OCI-LY1 (cell line): ENCODE data around the gene SOS1.
"Not testable (repeated sequence)": the region's sequence is repeated elsewhere in the genome, so short reads cannot be mapped to it uniquely, and the experiment has no call there.

ENCODE experiments used
- CTCF ChIP-seq: fragments of 200-600 bp; sonication (generic), shearing (Covaris generic); IDR thresholded peaks from 2 replicates; pipeline ENCODE4 v1.5.1; 2017; ENCODE audit warnings: mild to moderate bottlenecking, antibody characterized with exemption, low read length, moderate library complexity, mixed read lengths
- EZH2 ChIP-seq: fragments of 200-600 bp; sonication (generic), shearing (Covaris generic); IDR thresholded peaks from 2 replicates; pipeline ENCODE4 v1.8.0; 2017; ENCODE audit warnings: borderline replicate concordance, mixed run types, mild to moderate bottlenecking, antibody characterized with exemption, low read length, moderate library complexity, mixed read lengths

GRCh38 chr2:39052665-39053064 is 68.2 kb downstream of the SOS1 start:
- not testable (repeated sequence) for TF ChIP-seq CTCF, EZH2
